Measurements from ENCODE around the gene NIPSNAP2.
"Not testable (repeated sequence)": the region's sequence is repeated elsewhere in the genome, so short reads cannot be mapped to it uniquely, and the experiment has no call there.

The NIPSNAP2 gene

DNA sequence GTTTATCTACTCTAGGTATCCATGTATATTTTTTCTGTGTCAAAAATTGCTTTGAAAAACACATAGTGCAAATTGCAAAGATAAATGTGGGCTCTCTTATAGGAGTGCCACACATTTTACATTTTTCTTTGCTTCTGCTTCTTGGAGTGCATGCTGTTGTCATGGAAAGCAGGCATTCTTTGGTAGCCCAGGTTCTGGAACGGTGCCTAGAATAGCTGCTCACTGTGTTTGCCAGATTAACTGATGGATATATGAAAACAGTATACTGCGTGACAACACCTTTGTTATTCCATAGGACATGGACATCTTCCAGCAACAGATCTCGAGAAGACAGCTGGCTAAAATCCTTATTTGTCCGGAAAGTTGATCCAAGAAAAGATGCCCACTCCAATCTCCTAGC lies 13.4 kb downstream of the NIPSNAP2 start:
- DNase-seq, result no peak

DNA sequence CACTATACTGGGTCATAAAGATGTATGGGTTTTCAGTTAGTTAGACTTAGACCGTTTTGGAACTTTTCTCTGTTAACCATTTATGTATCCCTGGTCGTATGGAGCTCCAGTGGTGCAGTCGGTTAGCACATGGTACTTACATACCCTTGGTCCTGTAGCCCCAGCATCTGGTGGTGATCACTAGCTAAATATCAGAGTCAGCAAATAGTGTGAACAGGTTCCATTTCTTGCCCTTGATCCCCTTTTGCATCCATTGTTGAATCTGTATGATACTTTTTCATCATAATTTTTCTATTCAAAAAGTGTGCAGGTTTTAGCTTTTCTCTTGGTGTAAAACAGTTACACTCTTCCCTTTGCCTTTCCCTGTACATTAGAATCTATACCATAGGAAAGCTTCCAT lies 15.9 kb downstream of the NIPSNAP2 start:
- no peak for DNase-seq

DNA sequence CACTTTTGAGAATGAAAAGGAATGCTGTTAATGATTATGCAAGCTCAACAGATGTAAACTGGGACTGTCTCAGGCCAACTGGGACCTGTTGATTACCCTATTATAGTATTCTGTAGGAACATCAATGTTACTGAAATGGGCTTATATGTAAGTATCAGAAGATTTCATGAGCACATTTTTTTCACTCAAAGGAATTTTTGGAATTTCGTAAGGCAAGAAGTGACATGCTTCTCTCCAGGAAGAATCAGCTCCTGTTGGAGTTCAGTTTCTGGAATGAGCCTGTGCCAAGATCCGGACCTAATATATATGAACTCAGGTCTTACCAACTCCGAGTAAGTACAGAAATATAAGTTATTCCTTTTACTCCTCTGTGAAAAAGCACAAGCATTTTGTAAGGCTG lies 19.2 kb downstream of the NIPSNAP2 start:
- DNase-seq, result no peak

DNA sequence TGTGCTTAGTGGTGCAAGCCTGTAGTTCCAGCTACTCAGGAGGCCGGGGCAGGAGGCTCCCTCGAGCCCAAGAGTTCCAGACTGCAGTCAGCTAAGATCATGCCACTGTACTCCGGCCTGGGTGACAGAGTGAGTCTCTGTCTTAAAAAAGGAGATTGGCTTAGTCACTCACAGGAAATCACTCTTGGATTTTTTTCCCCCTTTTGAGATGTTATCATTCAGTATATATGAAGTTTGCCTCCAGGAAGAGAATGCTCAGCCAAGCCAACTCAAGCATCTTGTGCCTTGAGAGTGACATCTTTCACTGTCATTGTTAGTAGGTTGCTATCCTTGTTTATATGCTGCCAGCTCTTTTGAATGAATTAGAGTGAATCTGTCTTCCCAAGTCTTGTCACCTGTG lies 28.0 kb downstream of the NIPSNAP2 start:
- DNase-seq, result no peak

DNA sequence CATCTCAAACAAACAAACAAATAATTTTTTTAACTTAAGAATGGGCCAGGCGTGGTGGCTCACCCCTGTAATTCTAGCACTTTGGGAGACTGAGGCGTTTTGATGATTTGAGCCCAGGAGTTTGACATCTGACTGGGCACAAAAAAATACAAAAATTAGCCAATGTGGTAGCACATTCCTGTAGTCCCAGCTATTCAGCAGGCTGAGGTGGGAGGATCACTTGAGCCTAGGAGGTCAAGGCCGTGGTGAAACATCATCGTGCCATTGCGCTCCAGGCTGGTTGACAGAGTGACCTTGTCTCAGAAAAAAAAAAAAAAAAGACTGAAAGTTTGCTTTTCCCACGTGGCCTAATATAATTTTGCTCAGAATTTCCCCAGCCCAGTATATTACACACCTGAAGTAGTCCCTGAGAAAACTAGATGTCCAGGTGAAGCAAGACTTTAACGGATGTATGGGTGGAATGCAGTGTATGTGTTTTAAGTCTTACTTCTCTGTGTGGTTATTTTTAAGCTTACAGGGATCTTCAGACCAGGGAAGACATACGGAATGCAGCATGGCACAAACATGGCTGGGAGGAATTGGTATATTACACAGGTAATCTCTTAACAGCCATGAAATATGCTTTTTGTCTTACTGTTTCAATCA lies 32.6 kb downstream of the NIPSNAP2 start:
- DNase-seq, result no peak

DNA sequence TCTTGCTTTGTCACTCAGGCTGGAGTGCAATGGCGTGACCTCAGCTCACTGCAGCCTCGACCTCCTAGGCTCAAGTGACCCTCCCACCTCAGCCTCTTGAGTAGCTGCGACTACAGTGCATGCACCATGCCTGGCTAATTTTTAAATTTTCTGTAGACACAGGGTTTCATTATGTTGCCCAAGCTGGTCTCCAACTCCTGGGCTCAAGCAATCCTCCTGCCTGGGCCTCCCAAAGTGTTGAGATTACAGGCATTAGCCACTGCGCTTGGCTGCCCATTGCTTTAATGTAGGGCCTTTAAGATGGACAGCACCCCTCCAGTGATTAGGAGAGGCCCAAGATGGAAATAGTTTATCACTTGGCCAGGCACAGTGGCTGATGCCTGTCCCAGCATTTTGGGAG lies 39.4 kb downstream of the NIPSNAP2 start:
- DNase-seq, result no peak

DNA sequence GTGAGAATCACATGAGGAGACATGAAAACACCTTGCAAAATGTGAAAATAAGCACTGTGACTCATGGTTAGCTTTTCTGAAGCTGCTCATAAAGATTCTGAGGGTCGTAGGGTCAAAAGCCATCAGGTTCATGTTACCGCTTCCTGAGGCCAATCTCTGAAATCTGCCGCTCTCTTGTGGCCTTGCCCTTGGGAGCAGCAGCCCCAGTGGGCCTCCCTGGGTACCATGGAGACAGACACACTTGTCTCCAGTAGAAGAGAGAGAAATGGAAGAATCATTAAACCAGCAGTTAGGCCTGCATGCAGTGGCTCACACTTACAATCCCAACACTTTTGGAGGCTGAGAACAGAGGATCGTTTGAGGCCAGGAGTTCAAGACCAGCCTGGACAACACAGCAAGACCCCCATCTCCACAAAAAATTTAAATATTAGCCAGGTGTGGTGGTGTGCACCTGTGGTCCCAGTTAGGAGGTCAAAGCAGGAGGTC lies 42.8 kb downstream of the NIPSNAP2 start:
- DNase-seq, result peak; percentile 4

DNA sequence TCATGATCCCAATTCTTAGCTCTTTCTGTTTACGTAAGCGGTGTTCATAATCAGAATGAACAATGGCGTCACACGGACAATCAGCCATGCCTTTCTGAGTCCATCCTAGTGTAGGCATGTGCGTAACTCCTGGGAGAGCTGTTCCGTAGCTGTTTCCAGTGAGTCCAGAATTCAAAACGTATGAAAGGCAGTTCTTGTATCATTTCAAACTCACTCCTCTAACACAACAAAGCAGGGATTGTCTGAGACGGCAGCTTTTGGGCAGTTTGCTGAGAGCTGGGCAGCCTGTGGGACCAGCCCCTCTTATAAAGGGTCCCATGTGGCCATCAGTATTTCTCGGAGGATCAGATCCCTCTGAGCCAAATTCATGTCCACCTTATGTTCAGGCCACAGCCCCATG lies 43.5 kb downstream of the NIPSNAP2 start:
- DNase-seq, result no peak

DNA sequence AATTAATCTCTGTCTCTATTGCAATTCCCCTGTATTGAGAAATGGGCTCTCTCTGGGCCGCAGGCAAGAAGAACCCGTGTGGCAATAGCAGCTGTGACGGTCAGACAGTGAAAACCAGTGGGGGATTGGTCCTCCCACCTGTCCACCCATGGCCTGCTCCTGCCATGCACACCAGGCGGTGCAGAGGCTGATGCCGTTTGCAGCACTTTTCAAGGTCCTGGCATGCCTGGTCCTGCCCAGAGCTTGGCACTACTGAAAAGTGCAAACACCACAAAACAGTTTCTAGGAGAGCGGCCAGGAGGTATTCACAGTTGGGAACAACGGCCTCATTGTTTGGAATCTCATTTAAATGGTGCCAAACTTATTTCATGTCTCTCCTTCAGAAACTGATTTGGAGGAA lies 45.3 kb downstream of the NIPSNAP2 start:
- DNase-seq, result no peak

DNA sequence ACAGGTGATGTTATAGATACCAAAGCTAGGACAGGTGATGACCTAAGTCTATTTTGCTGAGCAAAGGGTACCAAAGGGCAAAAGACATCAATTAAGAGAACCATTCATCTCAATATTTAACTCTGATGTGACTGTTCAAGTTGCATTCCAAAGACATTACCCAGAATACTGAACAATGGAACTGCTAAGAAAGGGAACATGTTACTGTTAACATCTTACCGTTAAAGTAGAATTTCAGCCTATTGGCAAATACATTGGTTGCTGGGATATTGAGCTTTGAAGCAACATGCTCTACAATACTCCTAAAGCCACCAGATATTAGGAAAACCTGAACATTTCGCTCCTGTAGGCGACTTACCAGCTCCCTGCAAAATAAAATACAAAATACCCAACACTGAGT lies 52.6 kb downstream of the NIPSNAP2 start:
- DNase-seq, result not testable (repeated sequence)

DNA sequence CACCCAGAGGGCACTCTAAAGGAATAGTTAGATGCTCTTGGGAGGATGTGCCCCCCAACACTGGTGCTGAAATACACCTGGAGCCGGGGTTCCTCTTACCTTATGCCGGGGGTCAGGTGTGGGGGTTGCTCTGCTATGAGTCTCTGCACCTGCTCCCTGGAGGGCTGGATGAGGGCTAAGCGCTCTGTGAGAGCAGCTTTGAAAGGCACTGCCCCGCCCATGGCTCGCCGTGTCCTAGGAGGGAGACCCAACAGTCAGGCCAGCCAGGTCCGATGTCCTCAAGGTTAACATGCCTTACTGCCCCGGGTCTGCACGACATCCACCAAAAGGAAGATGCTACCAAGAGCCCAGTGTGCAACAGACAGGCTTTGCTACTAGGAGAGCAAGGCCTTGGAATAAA lies 55.1 kb downstream of the NIPSNAP2 start:
- no peak for DNase-seq

DNA sequence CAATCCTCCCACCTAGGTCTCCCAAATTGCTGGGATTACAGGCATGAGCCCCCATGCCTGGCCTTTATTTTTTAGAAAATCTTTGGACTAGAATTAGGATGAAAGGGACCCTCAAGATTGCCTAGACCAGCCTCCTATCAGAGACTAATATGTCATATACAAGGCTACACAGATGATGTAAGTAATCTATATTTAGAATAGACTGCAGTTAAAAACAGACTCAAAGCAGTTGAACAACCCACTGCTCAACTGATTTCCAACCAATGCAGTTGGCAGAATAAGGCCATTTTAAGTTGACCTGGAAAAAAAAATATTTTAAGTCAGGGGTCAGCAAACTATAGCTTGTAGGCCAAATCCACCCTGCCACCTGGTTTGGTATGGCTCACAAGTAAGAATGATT lies 59.1 kb downstream of the NIPSNAP2 start:
- DNase-seq, result no peak

DNA sequence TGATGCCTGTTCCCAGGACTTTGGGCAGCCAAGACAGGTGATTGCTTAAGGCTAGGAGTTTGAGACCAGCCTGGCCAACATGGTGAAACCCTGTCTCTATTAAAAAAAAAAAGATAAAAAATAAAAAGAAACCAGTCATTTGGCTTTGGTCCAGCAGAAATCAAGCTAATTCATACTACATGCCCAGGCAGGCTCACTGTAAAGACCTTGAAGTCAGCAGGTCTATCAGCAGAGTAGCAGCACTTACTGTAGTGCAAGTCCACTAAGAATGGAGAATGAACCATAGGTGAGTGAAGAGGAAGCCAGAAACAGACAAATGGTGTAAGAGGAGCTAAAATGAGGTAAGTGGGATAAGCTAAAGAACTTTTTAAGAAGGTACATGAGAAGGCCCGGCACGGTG lies 62.2 kb downstream of the NIPSNAP2 start:
- no peak for DNase-seq

DNA sequence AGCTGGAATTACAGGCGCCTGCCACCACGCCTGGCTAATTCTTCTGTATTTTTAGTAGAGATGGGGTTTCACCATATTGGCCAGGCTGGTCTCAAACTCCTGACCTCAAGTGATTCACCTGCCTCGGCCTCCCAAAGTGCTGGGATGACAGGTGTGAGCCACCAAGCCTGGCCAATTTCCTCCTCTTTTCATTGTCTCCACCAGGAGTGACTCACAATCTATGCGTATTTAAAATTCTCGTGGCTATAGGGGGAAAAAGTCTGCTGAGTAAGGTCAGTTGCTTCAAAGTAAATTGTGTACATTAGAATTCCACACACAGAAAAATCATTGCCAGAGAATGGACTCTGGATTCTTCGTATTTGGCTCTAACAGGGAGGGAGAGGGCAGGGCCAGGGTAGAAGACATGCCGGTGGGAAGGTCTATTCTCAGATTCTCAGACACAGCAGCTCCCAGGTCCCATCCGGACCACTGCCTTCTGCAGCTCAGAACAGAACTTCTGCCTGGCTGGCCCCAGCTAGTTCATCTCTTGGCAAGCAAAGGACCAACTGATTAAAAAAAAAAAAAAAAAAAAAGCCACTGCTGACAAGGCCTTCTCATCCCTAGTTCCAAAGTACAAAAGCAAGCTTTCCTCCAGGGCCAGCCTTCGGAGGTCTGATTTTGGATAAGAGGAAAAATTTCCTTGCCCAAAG lies 64.7 kb downstream of the NIPSNAP2 start:
- DNase-seq, result no peak

DNA sequence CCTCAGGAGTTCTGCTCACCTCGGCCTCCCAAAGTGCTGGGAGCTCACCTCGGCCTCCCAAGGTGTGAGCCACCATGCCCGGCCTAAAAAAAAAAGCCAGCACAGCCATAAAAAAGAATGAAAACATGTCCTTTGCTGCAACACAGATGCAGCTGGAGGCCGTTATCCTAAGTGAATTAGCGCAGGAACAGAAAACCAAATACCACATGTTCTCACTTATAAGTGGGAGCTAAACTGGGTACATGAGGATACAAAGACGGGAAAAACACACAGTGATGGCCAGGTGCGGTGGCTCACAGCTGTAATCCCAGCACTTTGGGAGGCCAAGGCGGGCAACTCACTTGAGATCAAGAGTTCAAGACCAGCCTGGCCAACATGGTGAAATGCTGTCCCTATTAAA lies 66.0 kb downstream of the NIPSNAP2 start:
- DNase-seq, result no peak

DNA sequence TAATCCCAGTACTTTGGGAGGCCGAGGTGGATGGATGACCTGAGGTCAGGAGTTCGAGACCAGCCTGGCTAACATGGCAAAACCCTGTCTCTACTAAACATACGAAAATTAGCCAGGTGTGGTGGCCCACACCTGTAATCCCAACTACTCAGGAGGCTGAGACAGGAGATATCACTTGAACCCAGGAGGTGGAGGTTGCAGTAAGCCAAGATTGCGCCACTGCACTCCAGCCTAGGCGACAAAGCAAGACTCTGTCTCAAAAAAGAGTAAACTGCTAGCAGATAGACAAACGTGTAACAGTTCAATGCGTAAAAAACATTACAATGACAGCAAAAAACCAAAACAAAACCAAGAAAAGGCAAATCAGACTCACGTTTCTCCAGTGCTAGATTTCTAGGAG lies 67.2 kb downstream of the NIPSNAP2 start:
- not testable (repeated sequence) for DNase-seq

DNA sequence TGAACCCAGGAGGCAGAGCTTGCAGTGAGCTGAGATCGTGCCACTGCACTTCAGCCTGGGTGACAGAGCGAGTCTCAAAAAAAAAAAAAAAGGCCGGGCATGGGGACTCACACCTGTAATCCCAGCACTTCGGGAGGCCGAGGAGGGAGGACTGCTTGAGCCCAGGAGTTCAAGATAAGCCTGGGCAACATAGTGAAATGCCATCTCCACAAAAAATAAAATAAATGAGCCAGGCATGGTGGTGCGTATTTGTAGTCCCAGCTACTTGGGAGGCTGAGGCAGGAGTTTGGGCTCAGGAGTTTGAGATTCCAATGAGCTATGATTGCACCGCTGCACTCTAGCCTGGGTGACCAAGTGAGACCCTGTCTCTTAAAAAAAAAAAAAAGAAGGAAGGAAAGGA lies 68.2 kb downstream of the NIPSNAP2 start:
- not testable (repeated sequence) for DNase-seq

DNA sequence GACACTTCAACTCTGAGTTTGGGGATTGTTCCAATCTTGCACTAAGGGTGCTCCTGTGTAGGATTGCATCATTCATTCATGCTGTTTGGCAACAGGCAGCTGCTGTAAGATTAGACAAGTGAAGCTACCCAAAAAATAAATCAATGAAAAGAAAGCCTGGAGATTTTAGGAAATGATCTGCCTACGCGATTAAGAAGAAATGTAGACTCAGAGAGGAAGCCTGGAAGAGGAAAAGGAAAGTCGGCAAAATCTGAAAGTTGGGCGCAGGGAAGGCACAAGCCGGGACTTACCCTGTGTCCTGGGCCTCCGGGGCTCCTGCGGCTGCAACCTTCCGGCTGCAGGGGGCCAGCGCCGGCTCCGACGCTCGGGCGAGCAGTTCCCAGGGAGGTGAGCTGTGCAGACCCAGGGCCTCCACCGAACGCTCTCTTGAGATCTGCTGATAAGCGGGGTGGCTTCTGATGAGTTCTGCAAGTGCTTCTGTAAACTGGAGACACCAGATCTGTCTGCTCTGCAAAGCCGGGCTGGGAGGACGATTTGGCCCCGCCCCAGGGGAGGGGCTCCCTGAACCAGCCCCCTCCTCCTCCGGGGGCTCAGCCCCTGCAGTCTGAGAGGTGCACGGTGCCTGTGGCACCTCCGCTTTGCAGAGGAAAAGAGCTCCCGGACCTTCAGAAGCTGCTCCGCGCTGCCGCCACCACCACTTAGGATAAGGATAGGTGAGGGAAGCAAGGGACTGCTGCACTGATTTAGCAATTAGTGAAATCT lies 69.5 kb downstream of the NIPSNAP2 start:
- peak; percentile 62 for DNase-seq

DNA sequence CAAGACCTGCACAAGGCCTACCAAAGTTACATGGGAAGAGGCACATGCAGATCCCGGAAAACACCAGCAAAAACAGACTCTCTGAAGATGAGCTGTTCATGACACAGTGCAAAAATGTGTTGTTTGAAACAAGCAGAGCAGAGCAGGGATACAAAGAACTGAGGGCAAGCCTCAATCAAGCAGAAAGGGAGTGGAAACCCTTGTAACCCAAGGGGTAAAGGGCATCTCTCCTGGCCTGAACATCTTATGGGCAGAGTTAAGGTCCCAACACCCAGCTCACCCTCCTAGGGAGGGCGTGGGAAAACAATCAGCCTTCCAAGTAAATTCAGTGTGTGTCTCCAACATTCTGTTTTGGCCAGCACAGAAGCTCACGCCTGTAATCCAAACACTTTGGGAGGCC lies 76.3 kb downstream of the NIPSNAP2 start:
- no peak for DNase-seq

DNA sequence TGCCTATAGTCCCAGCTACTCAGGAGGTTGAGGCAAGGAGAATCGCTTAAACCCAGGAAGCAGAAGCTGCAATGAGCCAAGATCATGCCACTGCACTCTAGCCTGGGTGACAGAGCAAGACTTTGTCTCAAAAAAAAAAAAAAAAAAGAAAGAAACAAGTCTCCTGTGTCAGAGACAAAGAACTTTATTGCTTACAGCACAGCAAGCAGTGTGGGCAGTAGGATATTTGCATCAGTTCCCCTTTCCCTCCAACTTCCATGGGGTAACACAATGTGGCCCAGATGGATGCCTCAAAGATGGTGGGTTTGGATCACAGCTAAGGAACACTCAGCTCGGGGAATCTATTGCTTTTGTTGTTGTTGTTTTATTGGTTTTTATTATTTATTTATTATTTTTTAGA lies 81.4 kb downstream of the NIPSNAP2 start:
- not testable (repeated sequence) for DNase-seq

DNA sequence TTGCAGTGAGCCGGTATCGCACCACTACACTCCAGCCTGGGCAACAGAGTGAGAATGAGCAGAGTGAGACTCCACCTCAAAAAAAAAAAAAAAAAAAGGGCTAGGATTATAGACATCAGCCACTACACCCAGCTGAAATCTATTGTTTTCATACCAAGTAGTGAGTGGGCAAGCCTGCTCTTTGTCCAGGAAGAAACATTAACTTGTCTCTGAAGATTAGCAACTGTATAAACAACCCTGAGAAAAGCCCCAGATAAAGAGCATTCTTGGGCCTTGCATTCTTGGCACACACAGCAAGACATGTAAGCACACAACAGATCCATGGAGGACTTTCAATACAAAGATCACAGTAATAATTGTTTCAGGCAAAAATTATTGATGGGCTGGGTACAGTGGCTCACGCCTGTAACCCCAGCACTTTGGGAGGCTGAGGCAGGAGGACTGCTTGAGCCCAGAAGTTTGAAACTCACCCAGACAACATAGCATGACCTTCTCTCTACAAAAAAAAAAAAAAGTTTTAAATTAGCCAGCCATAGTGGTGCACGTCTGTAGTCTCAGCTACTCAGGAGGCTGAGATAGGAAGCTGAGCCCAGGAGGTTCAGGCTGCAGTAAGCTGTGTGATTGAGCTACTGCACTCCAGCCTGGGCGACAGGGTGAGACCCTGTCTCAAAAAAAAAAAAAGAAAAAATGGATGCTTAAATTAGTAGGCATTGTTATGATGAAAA lies 82.5 kb downstream of the NIPSNAP2 start:
- DNase-seq, result no peak

DNA sequence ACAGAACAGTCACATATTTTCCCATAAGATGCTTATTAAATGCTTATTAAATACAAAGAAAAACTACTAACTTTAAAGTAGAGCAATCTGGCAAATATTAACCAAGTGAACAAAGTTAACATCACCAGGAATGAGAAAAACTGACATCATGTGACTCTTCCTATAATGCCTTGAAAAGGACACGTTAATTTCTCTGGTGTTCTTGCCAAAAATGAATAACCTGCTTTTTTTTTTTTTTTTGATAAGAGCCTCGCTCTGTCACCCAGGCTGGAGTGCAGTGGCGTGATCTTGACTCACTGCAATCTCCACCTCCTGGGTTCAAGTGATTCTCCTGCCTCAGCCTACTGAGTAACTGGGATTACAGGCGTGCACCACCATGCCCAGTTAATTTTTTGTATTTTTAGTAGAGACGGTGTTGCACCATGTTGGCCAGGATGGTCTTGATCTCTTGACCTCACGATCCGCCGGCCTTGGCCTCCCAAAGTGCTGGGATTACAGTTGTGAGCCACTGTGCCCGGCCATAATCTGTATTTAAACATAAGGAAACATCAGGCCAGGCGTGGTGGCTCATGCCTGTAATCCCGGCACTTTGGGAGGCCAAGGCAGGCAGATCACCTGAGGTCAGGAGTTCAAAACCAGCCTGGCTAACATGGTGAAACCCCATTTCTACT lies 83.2 kb downstream of the NIPSNAP2 start:
- not testable (repeated sequence) for DNase-seq

DNA sequence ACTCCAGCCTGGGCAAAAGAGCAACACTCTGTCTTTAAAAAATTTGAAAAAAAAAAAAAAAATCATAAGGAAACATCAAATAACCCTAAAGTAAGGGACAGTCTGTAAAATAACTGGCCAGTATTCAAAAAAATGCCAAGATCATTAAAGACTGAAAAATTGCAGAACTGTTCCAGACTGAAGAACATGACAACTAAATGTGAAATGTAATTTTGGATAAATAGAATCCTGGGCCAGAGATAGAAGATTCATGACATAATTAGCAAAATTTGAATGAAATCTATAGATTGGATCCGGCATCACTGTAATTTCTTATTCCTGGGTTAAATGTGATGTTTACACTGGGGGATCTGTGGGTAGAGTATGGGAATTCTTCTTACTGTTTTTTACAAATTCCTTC lies 83.9 kb downstream of the NIPSNAP2 start:
- DNase-seq, result no peak
